ENCODE results near the gene OSBPL8. TPM values are rescaled to one million over a fixed set of nuclear protein-coding genes. Genes with fewer than 3 reads are reported as not detected.

Gene OSBPL8
- total and polyA plus RNA-seq, 2 donors (not counting 1 experiment from before 2014, with no cell fraction given): 89.6 to 240 TPM

GRCh38 chr12:76520348-76520747, 39.2 kb downstream of the OSBPL8 start:
- no peak overlapping the region for H3K4me3 ChIP-seq (replicated peaks in 1 of 4; ENCODE audit: control extremely low read depth in 1 of 4, insufficient read depth in 1 of 4, low read depth in 3 of 4, low read length in 4 of 4)
- H2AFZ ChIP-seq (ENCODE audit: low read length): no peak overlapping the region
- no peak overlapping the region for H3K27ac ChIP-seq (ENCODE audit: insufficient read depth, low read length)
- no peak overlapping the region for H3K4me2 ChIP-seq (ENCODE audit: extremely low read depth, insufficient read depth, low read length)
- TF ChIP-seq EZH2 (IDR thresholded peaks at IDR 0.05; ENCODE audit: low read length, missing control alignments): no peak
- no peak for TF ChIP-seq CTCF (conservative IDR thresholded peaks at IDR 0.05 in 1 of 2, IDR thresholded peaks at IDR 0.05 in 1 of 2; ENCODE audit: low read depth in 1 of 2, low read length in 2 of 2)
- no peak overlapping the region for H3K9ac ChIP-seq (ENCODE audit: insufficient read depth, low read length)
- peak in 1 of 2 donors; percentile 10 for DNase-seq (ENCODE audit: low read depth in 2 of 2)
- H3K9me3 ChIP-seq (ENCODE audit: control insufficient read depth, insufficient read depth, low read depth, low read length): no peaks in the 10 kb centered on the region
- no peaks in the 10 kb centered on the region for H4K20me1 ChIP-seq (ENCODE audit: control insufficient read depth, extremely low read depth, insufficient read depth, low read length)
- H3K36me3 ChIP-seq (ENCODE audit: control insufficient read depth, insufficient read depth, low read length): peaks cover 1% of the 10 kb centered on the region
- H3K27me3 ChIP-seq (ENCODE audit: control insufficient read depth, insufficient read depth, low read length): no peaks in the 10 kb centered on the region
- no peaks in the 10 kb centered on the region for H3K4me1 ChIP-seq (ENCODE audit: control insufficient read depth, extremely low read depth, insufficient read depth, low read length)
- peaks cover 15% of the 10 kb centered on the region for H3K79me2 ChIP-seq (ENCODE audit: control insufficient read depth, insufficient read depth, low read length)

- Histone ChIP-seq H3K27ac (ENCODE audit: insufficient read depth, low read length) (no peak overlapping the region), H3K4me1 (ENCODE audit: control insufficient read depth, extremely low read depth, insufficient read depth, low read length) (no peaks in the 10 kb centered on the region), H3K79me2 (ENCODE audit: control insufficient read depth, insufficient read depth, low read length) (peaks cover 15% of the 10 kb centered on the region), H2AFZ (ENCODE audit: low read length) (no peak overlapping the region), H3K36me3 (ENCODE audit: control insufficient read depth, insufficient read depth, low read length) (peaks cover 1% of the 10 kb centered on the region), H3K4me3 (replicated peaks in 1 of 4; ENCODE audit: control extremely low read depth in 1 of 4, insufficient read depth in 1 of 4, low read depth in 3 of 4, low read length in 4 of 4) (no peak overlapping the region), H3K4me2 (ENCODE audit: extremely low read depth, insufficient read depth, low read length) (no peak overlapping the region), H3K27me3 (ENCODE audit: control insufficient read depth, insufficient read depth, low read length) (no peaks in the 10 kb centered on the region), H3K9me3 (ENCODE audit: control insufficient read depth, insufficient read depth, low read depth, low read length) (no peaks in the 10 kb centered on the region), H3K9ac (ENCODE audit: insufficient read depth, low read length) (no peak overlapping the region), H4K20me1 (ENCODE audit: control insufficient read depth, extremely low read depth, insufficient read depth, low read length) (no peaks in the 10 kb centered on the region)
- DNase-seq (ENCODE audit: low read depth in 2 of 2): peak in 1 of 2 donors; percentile 82
- no peak for TF ChIP-seq CTCF (conservative IDR thresholded peaks at IDR 0.05 in 1 of 2, IDR thresholded peaks at IDR 0.05 in 1 of 2; ENCODE audit: low read depth in 1 of 2, low read length in 2 of 2)
- no peak for TF ChIP-seq EZH2 (IDR thresholded peaks at IDR 0.05; ENCODE audit: low read length, missing control alignments)
Measured at GRCh38 chr12:76519538-76519937, 40.0 kb downstream of the OSBPL8 start.

- Histone ChIP-seq H3K4me3 (replicated peaks in 1 of 4; ENCODE audit: control extremely low read depth in 1 of 4, insufficient read depth in 1 of 4, low read depth in 3 of 4, low read length in 4 of 4) (no peak overlapping the region), H3K4me1 (ENCODE audit: control insufficient read depth, extremely low read depth, insufficient read depth, low read length) (no peaks in the 10 kb centered on the region), H3K9ac (ENCODE audit: insufficient read depth, low read length) (no peak overlapping the region), H3K9me3 (ENCODE audit: control insufficient read depth, insufficient read depth, low read depth, low read length) (no peaks in the 10 kb centered on the region), H3K36me3 (ENCODE audit: control insufficient read depth, insufficient read depth, low read length) (peaks cover 1% of the 10 kb centered on the region), H3K27ac (ENCODE audit: insufficient read depth, low read length) (no peak overlapping the region), H3K79me2 (ENCODE audit: control insufficient read depth, insufficient read depth, low read length) (peaks cover 13% of the 10 kb centered on the region), H4K20me1 (ENCODE audit: control insufficient read depth, extremely low read depth, insufficient read depth, low read length) (no peaks in the 10 kb centered on the region), H3K27me3 (ENCODE audit: control insufficient read depth, insufficient read depth, low read length) (no peaks in the 10 kb centered on the region), H3K4me2 (ENCODE audit: extremely low read depth, insufficient read depth, low read length) (no peak overlapping the region), H2AFZ (ENCODE audit: low read length) (no peak overlapping the region)
- DNase-seq (ENCODE audit: low read depth in 2 of 2): no peak
- TF ChIP-seq EZH2 (IDR thresholded peaks at IDR 0.05; ENCODE audit: low read length, missing control alignments) (no peak), CTCF (conservative IDR thresholded peaks at IDR 0.05 in 1 of 2, IDR thresholded peaks at IDR 0.05 in 1 of 2; ENCODE audit: low read depth in 1 of 2, low read length in 2 of 2) (no peak)
Measured at GRCh38 chr12:76518699-76519098, 40.9 kb downstream of the OSBPL8 start.
